ENCODE measurements around the gene IQCK.
A peak's percentile ranks its signal among the peaks of the same experiment; 100 is the strongest.

The IQCK gene

DNA sequence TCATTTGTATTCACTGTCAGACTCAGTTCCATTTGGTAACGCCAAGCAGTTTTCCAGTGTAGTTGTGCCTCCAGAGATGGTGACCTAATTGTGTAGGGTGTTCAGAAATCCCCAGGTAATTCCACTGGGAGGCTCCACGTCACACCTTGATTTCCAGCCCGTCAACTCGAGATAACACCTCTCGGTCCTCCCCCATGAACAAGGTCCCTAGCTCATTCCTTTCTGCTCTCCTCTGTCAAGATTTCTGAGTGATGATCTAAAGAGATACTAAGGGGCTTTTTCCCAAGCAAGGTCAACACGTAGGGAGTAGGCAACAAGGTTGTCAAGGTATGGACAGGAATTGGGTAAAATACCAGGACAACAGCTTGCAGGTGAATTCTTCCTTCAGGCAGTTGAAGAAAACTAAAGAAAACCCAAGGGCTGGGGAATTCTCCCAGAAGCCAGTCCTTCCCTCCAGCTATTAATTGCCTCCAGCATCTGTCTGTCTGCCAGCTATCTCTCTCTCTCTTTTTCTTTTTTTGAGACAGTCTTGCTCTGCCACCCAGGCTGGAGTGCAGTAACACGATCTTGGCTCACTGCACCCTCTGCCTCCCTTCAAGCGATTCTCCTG is 135.2 kb downstream of the IQCK start (continued):
- TF ChIP-seq ZNF324 (tag by site-specific recombination; IDR thresholded peaks at IDR 0.05) = no peak

- CTCF ChIA-PET = no interaction called here
- no peak overlapping the region for H3K27ac ChIP-seq (ENCODE audit: extremely low read depth, low read depth, low read length)
- H3K36me3 ChIP-seq (ENCODE audit: control insufficient read depth in 2 of 2, insufficient read depth in 1 of 2, low read length in 2 of 2) = no peaks in the 10 kb centered on the region
- H3K4me1 ChIP-seq (ENCODE audit: control insufficient read depth, insufficient read depth, low read length) = peaks cover 11% of the 10 kb centered on the region
- TF ChIP-seq ZNF555 (tag by site-specific recombination; conservative IDR thresholded peaks at IDR 0.05) (no peak), ZNF311 (tag by site-specific recombination; IDR thresholded peaks at IDR 0.05; ENCODE audit: borderline replicate concordance) (no peak), ZFP41 (tag by site-specific recombination; IDR thresholded peaks at IDR 0.05; ENCODE audit: borderline replicate concordance) (no peak), OSR2 (tag by site-specific recombination; IDR thresholded peaks at IDR 0.05) (0 out of 2 replicates have a peak, but pooled peaks have one; percentile 33), WT1 (tag by site-specific recombination; IDR thresholded peaks at IDR 0.05) (no peak), ZNF529 (tag by site-specific recombination; IDR thresholded peaks at IDR 0.05; ENCODE audit: insufficient replicate concordance) (no peak), HOXA7 (CRISPR knock-in tag; IDR thresholded peaks at IDR 0.05; ENCODE audit: borderline replicate concordance) (no peak), ZBTB44 (tag by site-specific recombination; IDR thresholded peaks at IDR 0.05) (no peak), ZNF416 (tag by site-specific recombination; IDR thresholded peaks at IDR 0.05) (no peak)
- TF ChIP-seq, protein P1, sequence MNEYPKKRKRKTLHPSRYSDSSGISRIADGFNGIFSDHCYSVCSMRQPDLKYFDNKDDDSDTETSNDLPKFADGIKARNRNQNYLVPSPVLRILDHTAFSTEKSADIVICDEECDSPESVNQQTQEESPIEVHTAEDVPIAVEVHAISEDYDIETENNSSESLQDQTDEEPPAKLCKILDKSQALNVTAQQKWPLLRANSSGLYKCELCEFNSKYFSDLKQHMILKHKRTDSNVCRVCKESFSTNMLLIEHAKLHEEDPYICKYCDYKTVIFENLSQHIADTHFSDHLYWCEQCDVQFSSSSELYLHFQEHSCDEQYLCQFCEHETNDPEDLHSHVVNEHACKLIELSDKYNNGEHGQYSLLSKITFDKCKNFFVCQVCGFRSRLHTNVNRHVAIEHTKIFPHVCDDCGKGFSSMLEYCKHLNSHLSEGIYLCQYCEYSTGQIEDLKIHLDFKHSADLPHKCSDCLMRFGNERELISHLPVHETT (tag by site-specific recombination; IDR thresholded peaks at IDR 0.05) = no peak
- TF ChIP-seq, protein P2, sequence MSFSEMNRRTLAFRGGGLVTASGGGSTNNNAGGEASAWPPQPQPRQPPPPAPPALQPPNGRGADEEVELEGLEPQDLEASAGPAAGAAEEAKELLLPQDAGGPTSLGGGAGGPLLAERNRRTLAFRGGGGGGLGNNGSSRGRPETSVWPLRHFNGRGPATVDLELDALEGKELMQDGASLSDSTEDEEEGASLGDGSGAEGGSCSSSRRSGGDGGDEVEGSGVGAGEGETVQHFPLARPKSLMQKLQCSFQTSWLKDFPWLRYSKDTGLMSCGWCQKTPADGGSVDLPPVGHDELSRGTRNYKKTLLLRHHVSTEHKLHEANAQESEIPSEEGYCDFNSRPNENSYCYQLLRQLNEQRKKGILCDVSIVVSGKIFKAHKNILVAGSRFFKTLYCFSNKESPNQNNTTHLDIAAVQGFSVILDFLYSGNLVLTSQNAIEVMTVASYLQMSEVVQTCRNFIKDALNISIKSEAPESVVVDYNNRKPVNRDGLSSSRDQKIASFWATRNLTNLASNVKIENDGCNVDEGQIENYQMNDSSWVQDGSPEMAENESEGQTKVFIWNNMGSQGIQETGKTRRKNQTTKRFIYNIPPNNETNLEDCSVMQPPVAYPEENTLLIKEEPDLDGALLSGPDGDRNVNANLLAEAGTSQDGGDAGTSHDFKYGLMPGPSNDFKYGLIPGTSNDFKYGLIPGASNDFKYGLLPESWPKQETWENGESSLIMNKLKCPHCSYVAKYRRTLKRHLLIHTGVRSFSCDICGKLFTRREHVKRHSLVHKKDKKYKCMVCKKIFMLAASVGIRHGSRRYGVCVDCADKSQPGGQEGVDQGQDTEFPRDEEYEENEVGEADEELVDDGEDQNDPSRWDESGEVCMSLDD (tag by site-specific recombination; IDR thresholded peaks at IDR 0.05) = no peak
- TF ChIP-seq, protein P3, sequence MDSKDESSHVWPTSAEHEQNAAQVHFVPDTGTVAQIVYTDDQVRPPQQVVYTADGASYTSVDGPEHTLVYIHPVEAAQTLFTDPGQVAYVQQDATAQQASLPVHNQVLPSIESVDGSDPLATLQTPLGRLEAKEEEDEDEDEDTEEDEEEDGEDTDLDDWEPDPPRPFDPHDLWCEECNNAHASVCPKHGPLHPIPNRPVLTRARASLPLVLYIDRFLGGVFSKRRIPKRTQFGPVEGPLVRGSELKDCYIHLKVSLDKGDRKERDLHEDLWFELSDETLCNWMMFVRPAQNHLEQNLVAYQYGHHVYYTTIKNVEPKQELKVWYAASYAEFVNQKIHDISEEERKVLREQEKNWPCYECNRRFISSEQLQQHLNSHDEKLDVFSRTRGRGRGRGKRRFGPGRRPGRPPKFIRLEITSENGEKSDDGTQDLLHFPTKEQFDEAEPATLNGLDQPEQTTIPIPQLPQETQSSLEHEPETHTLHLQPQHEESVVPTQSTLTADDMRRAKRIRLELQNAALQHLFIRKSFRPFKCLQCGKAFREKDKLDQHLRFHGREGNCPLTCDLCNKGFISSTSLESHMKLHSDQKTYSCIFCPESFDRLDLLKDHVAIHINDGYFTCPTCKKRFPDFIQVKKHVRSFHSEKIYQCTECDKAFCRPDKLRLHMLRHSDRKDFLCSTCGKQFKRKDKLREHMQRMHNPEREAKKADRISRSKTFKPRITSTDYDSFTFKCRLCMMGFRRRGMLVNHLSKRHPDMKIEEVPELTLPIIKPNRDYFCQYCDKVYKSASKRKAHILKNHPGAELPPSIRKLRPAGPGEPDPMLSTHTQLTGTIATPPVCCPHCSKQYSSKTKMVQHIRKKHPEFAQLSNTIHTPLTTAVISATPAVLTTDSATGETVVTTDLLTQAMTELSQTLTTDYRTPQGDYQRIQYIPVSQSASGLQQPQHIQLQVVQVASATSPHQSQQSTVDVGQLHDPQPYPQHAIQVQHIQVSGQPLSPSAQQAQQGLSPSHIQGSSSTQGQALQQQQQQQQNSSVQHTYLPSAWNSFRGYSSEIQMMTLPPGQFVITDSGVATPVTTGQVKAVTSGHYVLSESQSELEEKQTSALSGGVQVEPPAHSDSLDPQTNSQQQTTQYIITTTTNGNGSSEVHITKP (tag by site-specific recombination; IDR thresholded peaks at IDR 0.05) = peak; percentile 45
- TF ChIP-seq, protein P4, sequence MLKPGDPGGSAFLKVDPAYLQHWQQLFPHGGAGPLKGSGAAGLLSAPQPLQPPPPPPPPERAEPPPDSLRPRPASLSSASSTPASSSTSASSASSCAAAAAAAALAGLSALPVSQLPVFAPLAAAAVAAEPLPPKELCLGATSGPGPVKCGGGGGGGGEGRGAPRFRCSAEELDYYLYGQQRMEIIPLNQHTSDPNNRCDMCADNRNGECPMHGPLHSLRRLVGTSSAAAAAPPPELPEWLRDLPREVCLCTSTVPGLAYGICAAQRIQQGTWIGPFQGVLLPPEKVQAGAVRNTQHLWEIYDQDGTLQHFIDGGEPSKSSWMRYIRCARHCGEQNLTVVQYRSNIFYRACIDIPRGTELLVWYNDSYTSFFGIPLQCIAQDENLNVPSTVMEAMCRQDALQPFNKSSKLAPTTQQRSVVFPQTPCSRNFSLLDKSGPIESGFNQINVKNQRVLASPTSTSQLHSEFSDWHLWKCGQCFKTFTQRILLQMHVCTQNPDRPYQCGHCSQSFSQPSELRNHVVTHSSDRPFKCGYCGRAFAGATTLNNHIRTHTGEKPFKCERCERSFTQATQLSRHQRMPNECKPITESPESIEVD (tag by site-specific recombination; IDR thresholded peaks at IDR 0.05) = no peak
- POLR2A ChIA-PET = no interaction called here
- H3K4me3 ChIP-seq (ENCODE audit: low read depth, low read length) = no peak overlapping the region
- H3K9me3 ChIP-seq (ENCODE audit: control insufficient read depth, insufficient read depth, low read depth, low read length) = no peaks in the 10 kb centered on the region
These were observed 135.9 kb downstream of the IQCK start for GRCh38 chr16:19853742-19854542.

Measured in HEK293 (cell line).